DND-41 (cell line): ENCODE data around the gene CCDC102A.

Source experiments
- CTCF ChIP-seq: IDR thresholded peaks from 2 replicates; pipeline ENCODE4 v1.5.1; 2012; ENCODE audit warnings: borderline replicate concordance, low read length, moderate library complexity, mild to moderate bottlenecking; ENCODE audit not compliant: poor library complexity, severe bottlenecking; ENCODE audit errors: extremely low read depth
- EZH2 ChIP-seq: IDR thresholded peaks from 3 replicates; pipeline ENCODE4 v1.6.1; 2012; ENCODE audit warnings: borderline replicate concordance, low read depth, mild to moderate bottlenecking, moderate library complexity, low read length, inconsistent platforms; ENCODE audit not compliant: severe bottlenecking

- TF ChIP-seq CTCF = no peak
- TF ChIP-seq EZH2 = no peak
Measured at GRCh38 chr16:57577691-57578224, 41.4 kb upstream of the CCDC102A start.
